ENCODE data around the gene ABI3.

ABI3 gene

DNA sequence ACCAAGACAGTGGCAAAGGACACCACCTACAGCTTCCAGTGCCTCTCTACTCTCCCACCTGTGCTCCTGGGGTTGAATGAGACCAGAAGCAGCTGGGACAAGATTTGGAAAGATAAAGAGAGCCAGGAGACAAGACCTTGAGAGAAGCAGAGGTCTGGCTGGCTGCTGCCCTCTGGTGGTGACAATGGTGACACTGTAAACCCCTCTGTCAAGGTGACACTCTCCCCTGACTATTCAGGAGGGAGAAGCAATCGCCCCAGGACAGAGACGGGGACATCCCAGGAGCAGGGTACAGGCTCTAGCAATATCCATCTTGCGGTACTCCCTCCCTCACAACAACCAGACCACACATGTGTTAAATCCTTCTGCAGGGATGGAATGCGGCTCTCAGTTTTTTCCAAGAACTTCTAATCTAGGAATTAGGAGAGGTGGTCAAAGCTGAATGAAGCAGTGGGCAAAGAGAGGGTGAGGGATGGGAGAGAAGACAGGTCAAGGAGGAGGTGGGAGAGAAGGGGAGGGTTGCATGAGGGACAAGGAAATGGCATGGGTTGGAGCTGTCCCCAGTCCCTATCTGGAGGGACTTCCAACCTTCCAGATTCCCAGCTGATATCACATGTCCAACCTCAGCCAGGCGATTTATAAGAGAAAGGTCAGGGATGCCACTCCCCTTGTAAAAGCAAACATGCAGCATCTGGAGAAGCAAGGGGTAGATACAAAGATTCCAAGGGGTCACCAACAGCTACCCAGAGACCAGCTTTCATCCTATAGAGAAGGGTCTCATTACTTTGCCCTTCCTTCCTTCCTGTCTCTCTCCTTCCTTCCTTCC lies 17.1 kb downstream of the ABI3 start:
- DNase-seq: peak; percentile 40

DNA sequence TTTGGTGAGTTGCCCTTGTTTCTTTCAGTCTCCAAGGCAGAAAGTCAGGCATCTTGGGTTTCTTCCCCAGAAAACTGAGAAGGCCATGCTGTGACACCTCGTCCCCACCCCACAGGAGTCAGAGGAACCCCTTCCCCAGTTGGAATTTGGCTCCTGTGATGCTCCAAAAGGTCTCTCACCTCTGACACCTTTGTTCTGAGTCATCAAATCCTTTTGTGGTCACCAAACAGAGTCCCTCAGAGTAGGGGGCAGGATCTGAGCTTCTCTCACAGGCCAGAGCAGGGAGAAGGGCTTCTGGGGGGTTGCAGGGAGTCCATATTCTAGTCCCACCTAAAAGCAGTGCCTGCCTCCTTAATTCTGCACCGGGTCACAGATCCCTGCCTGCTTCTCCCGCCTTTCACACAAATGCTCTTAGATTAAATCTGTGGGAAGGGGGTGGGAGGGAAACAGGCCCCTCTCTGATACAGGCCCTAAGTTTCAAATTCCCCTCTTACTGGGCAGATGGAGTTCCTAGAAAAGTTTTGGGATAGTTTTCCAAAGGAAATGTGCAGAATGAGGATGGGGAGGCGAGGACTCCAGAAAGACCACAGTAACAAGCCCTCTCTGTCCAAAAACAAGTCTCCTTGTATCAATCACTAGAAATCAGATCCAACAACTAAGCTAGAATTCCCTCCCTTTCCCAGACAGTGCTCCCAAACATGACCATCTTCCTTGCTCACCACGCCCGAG lies 18.7 kb downstream of the ABI3 start:
- DNase-seq: no peak

DNA sequence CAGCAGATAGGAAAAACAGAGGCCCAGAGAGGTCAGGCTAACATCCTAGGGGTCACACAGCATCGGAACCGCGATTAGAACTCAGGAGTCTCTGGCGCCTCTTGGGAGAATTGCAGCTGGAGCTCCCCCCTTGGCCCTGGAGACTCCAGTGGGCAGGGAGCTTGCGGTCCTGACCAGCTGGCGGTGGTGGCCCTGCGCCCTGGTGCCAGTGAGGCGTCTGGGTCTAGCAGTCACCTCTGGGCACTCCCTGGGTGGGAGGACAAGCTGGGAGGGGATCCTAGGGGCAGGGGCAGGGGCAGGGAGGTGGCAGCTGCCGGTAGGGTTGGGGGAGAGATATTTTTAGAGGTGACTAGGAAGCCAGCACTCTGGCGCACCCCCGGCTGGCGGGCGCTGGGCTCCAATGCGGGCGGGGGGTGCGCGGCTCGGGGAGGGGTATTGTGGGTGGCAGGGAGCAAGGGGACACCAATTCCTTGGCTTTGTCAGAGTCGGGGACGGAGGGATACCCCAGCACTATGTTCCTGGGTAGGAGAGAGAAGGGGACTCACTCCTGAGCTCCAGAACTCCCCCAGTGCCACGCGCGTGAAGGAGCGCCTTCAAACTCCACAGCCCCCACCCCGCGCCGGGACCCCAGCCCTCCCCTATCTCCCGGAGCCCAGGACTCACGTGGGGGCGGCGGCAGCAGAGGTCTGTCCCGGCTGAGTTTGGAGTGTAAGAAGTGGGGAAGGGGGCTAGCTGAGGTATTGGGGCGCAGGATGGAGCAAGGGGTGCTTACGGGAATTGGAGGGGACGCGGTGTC lies 19.5 kb downstream of the ABI3 start:
- no peak for DNase-seq

DNA sequence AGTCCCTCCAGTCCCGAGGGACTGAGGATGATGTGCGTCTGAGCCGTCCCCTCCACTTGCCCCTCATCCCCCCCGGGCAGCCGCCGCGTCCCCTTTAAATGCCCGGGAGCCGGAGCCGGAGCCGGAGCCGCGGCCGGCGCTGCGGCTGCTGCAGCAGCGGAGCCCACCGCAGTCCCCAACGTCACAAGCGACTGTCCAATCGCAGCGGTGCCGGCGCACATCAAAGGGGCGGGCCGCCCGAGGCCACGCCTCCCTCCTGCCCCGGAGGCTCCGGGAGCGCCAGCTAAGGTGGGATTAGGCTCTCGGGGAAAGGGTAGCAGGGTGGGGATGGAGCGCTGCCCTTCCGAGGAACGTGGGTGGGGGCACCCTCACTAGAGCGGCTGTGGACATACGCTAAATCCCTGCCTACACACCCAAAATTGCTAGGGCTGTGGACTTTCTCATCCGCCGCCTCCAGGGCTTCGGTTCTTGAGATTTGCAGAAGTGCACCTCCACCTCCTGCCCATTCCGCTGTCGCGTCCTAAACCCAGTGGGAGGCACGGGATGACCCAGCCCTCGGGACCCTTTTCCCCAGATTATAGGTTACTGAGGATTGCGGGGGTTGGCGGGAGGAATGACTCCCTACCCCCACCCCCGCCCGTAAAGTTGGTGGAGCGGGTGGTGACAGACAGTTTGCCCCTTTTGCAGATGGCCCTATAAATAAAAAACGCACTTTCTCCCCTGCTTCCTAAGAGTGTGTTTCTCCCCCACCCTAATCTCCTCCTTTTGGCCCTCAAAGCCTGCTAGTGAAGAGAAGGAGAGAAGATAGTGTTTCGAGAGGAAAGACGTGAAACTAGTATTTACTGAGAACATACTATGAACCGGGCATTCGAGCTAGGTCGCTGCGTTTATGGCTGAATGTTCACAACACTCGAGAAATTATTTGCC lies 20.4 kb downstream of the ABI3 start, which contains the start of gene PHOSPHO1:
PHOSPHO1 (minus strand) TSS at position 152 of the 927 bp plus-strand sequence. CDS start 4,096 bp downstream, outside the sequence.
- DNase-seq: peak; percentile 69

DNA sequence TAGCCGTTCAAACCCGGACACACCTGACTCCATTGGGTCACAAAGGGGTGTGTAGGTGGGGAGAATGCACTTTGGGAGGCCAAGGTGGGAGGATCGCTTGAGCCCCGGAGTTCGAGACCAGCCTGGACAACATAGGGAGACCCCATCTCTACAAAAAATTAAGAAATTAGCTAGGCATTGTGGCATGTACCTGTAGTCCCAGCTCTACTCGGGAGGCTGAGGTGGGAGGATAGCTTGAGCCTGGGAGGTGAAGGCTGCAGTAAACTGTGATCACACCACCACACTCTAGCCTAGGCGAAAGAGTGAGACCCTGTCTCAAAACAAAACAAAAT lies 21.0 kb downstream of the ABI3 start:
- DNase-seq: no peak

DNA sequence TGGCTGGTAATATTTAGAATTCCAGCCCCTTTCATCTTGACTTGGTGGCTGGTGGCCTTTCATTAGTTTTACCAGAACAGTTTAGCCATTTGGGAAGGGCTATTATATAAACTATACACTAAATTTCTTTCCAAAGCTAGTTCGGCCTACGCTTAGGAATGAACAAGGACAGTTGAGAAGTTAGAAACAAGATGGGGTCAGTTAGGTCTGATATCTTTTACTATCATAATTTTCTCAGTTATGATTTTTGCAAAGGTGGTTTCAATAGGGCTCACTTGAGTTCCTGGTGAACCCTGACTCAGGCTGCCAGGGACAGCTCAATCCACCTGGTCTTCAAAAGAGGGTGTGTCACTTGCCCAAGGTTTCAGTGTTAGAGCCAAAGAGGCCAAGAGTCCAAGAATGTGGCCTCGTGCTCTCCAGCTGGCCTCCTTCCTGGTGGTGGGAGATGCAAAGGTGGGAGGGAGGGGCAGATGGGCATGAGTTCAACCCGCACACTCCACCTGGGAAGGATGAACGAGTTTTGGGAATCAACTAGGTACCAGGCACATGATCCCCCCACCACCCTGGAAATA lies 24.1 kb downstream of the ABI3 start:
- no peak for DNase-seq

DNA sequence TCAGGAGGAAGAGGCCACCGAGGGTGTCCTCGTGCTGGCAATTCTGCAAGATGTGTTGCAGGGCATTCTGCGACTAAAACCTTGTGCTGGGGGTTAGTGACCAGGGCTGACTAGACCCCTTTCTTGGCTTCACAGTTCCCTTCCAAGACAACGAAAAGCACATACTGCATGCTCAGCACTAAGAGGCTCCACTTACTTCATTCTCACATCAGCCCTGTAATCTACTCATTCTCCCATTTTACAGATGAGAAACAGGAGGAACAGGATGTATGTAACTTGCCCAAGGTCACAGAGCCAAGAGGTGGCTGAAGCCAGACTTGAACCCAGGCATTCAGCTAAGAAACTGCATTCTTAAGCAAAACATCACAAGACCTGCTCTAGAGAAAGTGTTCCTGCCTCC lies 25.4 kb downstream of the ABI3 start:
- no peak for DNase-seq

DNA sequence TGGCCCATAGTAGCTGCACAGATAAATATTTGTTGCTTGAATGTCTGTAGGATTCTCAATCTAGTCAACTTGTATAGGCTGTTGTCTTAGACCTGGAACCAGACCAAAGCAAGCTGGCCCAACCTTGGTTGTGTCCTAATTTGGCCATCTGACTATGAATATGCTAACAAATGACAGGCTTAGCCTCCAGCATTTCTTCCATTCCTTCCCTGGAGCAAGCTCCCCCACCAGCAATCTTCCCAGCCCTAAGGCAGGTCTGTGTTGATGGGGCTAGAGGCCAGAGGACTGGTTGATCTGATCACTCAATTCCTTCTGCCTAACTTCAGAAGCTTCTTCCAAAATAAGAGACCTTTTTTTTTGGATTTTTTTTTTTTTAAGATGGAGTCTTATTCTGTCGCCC lies 29.5 kb downstream of the ABI3 start:
- DNase-seq: no peak

DNA sequence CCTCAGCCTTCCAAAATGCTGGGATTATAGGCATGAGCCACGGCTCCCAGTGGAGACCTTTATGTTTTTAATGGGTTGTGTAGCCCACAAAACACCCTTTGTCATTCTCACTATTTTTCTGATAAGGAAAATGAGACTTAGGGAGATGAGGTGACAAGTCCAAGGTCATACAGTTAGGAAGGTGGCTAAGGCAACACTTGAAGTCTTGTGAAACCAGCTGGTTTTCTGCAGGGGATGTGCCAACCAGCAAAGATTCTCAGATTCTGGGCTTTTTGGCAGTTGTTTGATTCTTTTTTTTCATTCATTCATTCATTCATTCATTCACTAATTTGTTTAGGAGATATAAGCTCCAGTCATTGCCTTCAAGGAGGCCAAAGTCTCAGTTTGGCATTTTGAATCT lies 30.1 kb downstream of the ABI3 start:
- no peak for DNase-seq

DNA sequence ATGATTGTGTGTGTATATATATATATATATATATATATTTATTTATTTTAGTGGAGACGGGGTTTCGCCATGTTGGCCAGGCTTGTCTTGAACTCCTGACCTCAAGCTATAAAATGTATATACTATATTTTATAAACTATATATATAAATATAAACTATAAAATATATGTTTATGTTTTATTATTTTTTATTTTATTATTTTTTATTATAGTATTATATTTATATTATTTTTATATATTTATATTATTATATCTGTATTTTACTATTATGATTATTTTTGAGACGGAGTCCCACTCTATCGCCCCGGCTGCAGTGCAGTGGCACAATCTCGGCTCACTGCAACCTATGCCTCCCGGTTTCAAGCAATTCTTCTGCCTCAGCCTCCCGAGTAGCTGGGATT lies 30.5 kb downstream of the ABI3 start:
- no peak for DNase-seq

DNA sequence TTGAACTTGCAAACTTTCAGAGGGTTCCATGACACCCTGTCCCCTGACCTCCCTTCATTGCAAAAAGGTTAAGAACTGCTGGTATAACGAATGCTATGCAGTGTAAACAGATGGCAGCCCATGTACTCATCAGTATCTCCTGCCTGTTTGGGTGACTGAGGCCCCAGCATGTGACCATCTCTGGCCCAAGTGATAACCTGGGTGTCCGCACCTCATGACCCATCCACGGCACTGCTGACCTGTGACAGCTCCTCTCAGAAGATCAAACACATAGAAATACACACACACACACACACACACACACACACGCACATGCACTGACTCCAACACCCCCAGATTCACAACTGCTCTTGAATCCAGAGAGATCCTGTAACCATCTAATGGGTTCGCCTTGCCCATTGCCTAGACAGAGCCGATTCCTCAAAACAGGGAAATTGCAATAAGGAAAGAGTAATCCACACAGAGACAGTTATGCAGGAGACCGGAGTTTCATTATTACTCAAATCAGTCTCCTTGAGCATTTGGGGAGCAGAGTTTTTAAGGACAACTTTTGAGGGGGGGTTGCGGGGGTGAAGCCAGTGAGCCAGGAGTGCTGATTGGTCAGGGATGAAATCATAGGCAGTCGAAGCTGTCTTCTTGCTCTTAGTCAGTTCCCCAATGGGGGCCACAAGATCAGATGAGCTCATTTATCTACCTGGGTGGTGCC lies 31.3 kb downstream of the ABI3 start:
- no peak for DNase-seq

DNA sequence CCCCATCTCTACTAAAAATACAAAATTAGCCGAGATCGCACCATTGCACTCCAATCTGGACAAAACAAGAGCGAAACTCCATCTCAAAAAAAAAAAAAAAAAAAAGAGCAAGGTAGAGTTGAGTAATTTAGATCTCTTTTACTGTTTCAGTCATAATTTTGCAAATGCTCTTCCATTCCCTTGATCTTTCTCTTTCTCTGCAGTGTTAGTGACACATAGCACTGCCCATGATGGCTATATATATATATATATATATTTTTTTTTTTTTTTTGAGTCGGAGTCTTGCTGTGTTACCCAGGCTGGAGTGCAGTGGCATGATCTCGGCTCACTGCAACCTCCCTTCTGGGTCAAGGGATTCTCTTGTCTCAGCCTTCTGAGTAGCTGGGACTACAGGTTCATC lies 32.3 kb downstream of the ABI3 start:
- DNase-seq: no peak

DNA sequence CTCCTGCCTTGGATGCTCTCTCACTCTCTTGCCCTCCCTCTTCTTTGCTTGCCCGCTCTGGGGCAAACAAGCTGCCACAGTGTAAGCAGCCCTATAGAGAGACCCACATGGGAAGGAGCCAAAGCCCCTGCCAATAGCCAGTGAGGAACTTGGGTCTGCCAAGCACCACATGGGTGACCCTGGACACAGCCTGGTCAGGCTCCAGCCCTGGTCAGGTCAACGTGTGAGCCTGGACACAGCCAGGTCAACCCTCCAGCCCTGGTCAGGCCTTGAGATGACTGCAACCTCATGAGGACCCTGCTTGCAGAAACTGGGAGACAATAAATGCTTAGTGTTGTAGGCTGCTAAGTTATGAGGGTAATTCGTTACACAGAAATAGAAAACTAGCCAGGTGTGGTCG lies 34.3 kb downstream of the ABI3 start:
- no peak for DNase-seq

DNA sequence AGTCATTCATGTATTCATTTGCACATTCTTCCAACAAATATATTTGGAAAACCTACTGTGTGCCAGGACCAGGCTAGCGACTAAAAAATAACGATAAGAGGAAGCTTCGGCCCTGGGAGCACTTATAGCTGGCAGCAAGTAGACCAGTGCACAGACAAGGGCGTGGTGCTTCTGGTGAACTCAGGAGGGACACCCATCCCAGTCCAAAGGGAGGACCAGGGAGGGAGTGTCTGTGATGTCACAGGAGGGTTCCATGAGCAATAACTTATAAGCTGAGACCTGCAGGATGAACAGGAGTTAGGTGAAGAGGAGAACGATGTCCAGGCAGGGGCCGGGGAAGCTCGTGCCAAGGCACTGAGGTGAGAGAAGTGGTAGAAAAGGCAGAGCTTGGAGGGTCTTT lies 37.4 kb downstream of the ABI3 start:
- DNase-seq: no peak

DNA sequence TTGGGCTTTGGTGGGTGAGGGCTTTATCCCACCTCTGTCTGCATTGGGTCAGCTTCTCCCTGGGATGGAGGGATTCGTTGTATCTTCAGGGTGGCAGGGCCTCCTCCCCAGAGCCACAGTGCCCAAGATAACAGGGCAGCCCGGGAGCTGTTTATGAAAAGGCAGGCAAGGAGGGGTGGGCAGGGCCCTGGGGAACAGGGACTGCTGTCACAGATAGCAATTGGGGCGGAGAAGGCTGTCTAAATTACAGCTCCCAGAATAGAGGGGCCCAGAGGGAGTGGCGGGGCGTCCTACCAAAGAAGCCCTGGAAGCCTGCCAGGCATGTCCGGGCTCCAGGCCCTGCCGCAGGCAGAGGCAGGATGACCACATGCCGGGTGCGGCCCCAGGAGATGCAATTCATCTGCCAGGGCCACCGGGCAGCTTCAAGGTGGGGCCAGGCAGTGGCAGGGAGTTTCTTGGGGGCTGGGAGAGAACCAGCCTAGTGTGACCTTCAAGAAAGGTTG lies 38.8 kb downstream of the ABI3 start:
- DNase-seq: no peak

DNA sequence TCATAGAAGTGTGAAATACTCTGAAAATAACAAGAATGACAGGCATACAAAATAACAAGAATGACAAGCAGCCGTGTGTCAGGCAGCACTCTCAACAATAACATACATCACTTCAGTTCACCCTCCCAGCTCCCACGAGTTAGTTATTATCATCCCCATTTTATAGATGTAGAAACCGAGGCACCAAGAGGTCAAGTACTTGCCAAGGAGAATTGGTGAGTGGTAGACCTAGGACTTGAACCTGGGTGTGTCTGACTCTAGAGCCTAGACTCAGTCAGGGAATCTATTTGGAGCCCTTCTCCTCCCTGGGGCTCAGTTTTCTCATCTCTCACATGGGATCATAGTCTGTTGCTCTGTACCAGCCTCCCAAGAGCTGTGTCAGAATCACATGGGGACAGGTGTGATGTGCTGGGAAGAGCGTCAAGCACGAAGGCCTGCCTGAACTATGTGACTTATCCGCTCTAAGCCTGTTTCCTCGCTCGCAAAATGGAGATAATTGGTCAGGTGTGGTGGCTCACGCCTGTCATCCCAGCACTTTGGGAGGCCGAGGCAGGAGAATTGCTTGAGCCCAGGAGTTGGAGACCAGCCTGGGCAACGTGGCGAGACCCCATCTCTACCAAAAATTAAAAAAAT lies 39.5 kb downstream of the ABI3 start:
- DNase-seq: no peak

DNA sequence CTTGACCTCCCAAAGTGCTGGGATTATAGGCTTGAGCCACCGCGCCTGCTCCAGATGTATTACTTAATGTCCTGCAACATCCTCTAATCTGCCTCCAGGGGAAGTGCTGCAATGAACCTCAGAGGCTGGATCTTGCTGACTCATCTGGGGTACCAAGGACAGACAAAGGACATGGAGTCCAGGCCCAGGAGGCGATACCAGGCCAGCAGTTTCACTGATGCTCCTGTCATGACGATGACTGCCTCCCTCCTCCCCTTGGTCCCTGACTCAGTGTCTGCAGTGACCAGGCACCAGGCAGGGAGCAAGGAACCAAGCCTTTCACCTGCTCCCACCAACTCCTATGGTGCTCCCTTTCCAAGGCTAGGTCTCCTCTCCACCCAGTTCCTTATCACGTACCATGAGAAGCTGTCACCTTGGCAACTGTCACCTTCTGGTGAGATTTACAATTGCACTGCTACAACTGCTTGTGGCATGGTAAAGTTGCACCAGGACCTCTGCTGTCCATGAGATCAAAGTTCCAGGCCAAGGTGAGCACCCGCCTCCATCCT lies 41.7 kb downstream of the ABI3 start:
- DNase-seq: no peak

DNA sequence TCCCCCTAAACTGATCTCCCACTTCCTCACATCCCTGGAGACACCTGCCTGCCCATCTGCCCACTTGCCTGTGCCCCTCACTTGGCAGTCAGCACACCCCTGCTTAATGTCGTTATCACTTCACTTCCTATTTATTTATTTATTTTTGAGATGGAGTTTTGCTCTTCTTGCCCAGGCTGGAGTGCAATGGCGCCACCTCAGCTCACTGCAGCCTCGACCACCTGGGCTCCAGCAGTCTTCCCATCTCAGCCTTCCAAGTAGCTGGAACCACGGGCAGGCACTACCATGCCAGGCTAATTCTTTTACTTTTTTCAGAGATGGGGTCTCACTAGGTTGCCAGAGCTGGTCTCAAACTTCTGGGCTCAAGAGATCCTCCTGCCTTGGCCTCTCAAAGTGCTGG lies 43.6 kb downstream of the ABI3 start:
- no peak for DNase-seq

DNA sequence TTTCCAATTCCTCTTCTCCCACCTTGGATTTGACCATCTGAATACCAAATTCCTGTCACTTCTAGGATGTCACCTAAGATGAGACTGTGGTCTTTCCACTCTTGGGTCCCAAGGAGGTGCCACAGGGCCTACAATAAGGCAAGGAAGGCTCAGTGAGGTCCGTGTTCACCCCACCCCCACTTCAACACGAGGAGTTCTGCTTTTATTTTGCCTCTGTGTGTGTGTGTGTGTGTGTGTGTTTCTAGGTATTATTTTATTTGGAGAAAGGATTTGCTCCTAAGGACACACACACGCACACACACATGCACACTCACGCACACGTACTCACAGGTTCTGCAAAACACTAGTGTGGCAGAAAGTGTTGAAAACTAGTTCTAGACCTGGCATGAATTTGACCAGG lies 44.6 kb downstream of the ABI3 start:
- no peak for DNase-seq

DNA sequence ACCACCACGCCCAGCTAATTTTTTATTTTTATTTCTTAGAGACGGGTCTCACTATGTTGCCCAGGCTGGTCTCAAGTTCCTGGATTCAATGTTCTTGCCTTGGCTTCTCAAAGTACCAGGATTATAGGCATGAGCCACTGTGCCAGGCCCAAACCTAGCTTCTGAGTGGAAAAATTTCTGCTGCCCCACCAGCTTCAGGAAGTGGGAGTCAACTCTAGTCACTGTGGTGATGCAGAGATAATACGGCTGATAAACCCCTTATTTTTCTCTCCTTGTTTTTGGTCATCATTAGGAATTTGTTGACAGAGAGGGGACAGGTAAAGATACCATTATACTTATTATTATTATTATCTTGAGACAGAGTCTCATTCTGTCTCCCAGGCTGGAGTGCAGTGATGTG lies 47.9 kb downstream of the ABI3 start:
- no peak for DNase-seq

DNA sequence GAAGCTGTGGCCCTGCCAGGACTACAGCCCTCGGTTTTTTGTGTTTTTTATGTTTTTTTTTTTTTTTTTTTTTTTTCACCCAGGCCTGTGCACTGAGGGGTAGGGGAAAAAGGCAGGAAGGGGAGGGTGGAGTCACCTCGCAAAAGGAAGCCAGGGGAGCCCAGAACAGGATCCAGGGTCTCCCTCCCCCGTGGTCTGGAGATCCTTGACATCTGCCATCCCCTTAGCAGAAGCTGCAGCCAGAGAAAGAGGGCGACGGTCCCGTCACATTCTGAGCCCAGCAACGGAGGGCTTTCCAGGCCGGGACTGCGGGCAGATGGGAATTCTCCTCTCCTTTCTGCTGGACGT lies 49.1 kb downstream of the ABI3 start:
- DNase-seq: no peak
